Left ventricle myocardium inferior (tissue), 1 donor: ENCODE data around the gene SLC7A5. TPM values are rescaled to one million over a fixed set of nuclear protein-coding genes. Genes with fewer than 3 reads are reported as not detected.

Experiments
- DNase-seq: peaks from one replicate; pipeline ENCODE4 v3.0.0-alpha.2; 2020
- H3K27ac ChIP-seq: fragments of 200-600 bp; replicated peaks from 2 replicates; pipeline ENCODE4 v1.8.0; 2021
- H3K27me3 ChIP-seq: fragments of 200-600 bp; 2 replicates; pipeline ENCODE4 v1.8.0; 2021; ENCODE audit warnings: low read depth
- H3K36me3 ChIP-seq: fragments of 200-600 bp; 2 replicates; pipeline ENCODE4 v1.8.0; 2021
- H3K4me1 ChIP-seq: fragments of 200-600 bp; 2 replicates; pipeline ENCODE4 v1.8.0; 2021
- H3K4me3 ChIP-seq: fragments of 200-600 bp; 2 replicates; pipeline ENCODE4 v1.8.0; 2021; ENCODE audit warnings: mild to moderate bottlenecking, moderate library complexity
- H3K9me3 ChIP-seq: fragments of 200-600 bp; replicated peaks from 2 replicates; pipeline ENCODE4 v1.8.0; 2021
- intact Hi-C: fragments of 100-400 bp; cut with micrococcal nuclease; formaldehyde crosslinking; loops from one replicate; pipeline ENCODE4 v1.11.0; 2022
- total RNA-seq: library from RNA; stranded (reverse); fragmentation: NEBNext Ultra II Directional; extraction: Animal tissue kit (Norgen Biotek cat#: 25700); gene quantifications from one replicate; pipeline ENCODE4 v1.2.1, GENCODE V29; 2021
- TF ChIP-seq, protein P1 (sequence below): fragments of 200-600 bp; IDR thresholded peaks from 2 replicates; pipeline ENCODE4 v1.8.0; 2021; ENCODE audit warnings: antibody characterized with exemption, mild to moderate bottlenecking, borderline replicate concordance
- donor health status: DM: no; HTN: yes; CAD: no; lungs with severe emphysema.

Gene SLC7A5
- total RNA-seq, 1 donor from 2014 or later, result 4.6 TPM

DNA sequence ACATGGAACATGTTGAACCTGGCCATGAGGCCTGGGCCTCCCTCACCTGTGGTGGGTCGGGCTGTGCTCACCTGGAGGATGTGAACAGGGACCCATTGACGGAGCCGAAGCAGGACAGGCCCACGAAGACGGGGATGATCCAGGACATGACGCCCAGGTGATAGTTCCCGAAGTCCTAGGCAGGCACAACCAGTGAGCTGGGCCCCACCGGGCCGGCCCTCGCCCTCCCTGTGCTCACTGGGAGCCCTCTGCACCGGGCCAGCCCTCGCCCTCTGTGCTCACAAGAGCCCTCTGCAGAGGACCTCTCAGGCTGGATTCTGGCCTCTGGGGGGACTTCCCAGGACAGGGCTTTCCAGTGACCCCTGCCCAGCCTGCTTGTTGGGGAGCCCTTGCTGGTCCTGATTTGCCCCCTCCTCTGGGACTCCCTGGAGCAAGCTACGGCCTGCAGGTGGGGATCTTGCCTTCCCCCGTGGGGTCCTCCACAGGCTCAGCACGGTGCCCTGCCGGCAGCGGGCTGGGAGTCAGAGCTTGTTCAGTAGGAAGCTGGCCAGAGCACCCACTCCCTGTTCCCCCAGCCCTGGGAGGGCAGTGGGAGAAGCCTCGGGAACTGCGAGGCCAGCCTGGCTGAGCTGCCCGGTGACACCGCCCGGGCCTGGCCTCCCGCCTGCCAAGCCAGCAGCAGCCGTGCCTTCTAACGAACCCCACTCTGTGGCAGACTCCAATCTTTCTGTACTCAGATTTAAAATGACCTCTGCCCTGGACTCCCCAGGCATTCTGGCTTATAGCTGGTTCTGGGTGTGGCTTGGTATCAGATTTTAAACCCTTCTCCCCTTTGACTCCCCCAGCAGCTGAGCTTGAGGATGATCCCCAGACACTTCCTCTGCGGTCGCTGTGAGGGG, 30.4 kb downstream of the SLC7A5 start:
- peaks cover 4% of the 10 kb centered on the region for H3K36me3 ChIP-seq
- no peak overlapping the region for H3K4me3 ChIP-seq
- H3K27ac ChIP-seq, result no peak overlapping the region
- peaks cover 20% of the 10 kb centered on the region for H3K4me1 ChIP-seq
- TF ChIP-seq, protein P1, sequence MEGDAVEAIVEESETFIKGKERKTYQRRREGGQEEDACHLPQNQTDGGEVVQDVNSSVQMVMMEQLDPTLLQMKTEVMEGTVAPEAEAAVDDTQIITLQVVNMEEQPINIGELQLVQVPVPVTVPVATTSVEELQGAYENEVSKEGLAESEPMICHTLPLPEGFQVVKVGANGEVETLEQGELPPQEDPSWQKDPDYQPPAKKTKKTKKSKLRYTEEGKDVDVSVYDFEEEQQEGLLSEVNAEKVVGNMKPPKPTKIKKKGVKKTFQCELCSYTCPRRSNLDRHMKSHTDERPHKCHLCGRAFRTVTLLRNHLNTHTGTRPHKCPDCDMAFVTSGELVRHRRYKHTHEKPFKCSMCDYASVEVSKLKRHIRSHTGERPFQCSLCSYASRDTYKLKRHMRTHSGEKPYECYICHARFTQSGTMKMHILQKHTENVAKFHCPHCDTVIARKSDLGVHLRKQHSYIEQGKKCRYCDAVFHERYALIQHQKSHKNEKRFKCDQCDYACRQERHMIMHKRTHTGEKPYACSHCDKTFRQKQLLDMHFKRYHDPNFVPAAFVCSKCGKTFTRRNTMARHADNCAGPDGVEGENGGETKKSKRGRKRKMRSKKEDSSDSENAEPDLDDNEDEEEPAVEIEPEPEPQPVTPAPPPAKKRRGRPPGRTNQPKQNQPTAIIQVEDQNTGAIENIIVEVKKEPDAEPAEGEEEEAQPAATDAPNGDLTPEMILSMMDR, result no peak
- intact Hi-C loops, result no loop called here
- no peaks in the 10 kb centered on the region for H3K9me3 ChIP-seq
- no peaks in the 10 kb centered on the region for H3K27me3 ChIP-seq
- no peak for DNase-seq

DNA sequence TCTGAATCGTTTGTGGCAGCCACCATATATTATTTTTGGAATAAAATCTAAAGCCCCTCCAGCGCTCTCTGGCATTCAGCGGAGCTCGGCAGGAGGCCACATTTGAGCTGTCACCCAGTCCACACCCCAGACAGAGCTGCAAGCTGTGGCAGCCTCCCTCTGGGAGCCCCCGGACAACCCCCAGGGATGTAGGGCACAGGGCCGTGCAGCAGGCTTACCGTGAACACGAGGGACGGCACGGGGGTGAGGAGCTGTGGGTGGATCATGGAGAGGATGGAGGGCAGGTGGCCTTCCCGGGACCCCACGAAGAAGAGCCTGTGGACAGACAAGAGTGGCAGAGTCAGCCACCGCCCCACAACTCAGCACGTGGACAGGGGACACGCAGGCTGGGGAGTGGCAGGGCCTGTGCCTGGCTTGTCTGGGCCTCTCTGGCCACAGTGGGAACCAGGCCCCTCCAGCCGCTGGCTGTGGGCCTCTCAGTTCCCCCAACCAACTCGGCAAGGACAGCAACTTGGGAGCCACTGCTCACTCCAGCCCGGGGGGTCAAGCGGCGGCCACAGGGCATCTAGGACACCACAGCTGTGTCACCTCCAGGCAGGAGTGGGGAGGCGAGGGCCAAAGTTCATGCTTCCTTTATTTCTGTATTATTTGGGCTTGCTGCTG, 31.5 kb downstream of the SLC7A5 start:
- H3K9me3 ChIP-seq, result no peaks in the 10 kb centered on the region
- peaks cover 20% of the 10 kb centered on the region for H3K4me1 ChIP-seq
- TF ChIP-seq, protein P1, result no peak
- no peaks in the 10 kb centered on the region for H3K27me3 ChIP-seq
- no peak for DNase-seq
- H3K4me3 ChIP-seq, result no peak overlapping the region
- H3K36me3 ChIP-seq, result peaks cover 4% of the 10 kb centered on the region
- H3K27ac ChIP-seq, result peak overlapping the region; percentile 70
- intact Hi-C loops, result no loop called here

DNA sequence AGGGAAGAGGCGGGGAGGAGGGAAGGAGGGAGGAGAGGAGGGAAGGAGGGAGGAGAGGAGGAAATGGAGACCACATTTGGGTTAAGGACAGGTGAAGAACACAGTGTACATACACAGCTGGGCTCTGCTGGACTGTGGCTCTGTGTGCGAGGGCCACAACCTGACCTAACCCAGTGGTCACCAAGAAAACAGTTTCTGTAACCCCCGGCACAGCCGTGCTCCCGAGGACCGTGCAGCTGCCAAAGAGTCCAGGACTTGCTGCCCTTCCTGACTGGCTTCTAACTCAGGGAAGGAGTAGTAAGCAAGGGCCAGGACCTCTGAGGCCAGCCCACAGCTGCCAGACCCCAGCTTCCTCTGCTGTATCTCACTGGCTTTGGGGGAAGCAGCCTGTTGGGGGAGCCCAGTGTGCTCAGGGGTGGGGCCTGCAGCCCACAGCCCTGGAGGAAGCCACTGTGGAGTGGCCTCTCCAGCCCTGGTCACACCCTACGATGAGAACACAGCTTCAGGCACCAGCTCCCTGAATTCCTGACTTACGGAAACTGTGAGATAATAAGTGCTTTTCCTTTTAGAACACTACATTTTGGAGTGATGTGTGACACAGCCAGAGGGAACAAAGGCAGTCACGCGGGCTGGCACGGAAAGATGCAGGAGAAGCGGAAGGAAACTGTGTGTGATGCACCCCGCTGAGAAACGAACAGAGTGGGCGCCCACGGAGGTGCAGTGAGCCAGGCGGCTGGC, 32.3 kb downstream of the SLC7A5 start:
- peaks cover 4% of the 10 kb centered on the region for H3K36me3 ChIP-seq
- no peaks in the 10 kb centered on the region for H3K27me3 ChIP-seq
- peak; percentile 50 for DNase-seq
- intact Hi-C loops, result no loop called here
- TF ChIP-seq, protein P1, result no peak
- H3K4me1 ChIP-seq, result peaks cover 20% of the 10 kb centered on the region
- no peaks in the 10 kb centered on the region for H3K9me3 ChIP-seq
- H3K27ac ChIP-seq, result peak overlapping the region; percentile 70
- peak overlapping the region; percentile 6 for H3K4me3 ChIP-seq

DNA sequence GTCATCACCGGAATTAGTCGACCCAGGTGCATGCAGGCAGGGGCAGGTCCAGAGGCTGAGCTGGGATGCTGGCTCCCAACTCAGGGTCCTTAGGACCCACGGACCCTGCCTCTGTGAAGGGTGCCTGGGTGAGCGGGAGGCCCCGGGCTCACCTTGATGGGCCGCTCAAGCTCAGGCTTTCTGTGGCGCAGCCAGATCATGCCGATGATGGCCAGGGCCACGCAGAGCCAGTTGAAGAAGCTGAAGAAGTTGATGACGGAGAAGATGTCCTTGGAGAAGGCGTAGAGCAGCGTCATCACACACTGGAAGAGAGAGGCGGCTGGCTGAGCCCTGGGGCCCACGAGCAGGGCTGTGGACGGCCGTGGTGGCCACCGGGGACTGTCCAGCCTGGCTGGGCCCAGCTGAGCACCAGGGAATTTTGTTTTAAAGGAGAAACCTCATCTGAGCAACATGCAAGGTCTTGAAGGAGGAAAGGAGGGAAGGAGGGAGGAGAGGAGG, 32.9 kb downstream of the SLC7A5 start:
- Histone ChIP-seq H3K9me3 (no peaks in the 10 kb centered on the region), H3K27me3 (no peaks in the 10 kb centered on the region), H3K4me3 (peak overlapping the region; percentile 6), H3K36me3 (peaks cover 4% of the 10 kb centered on the region), H3K4me1 (peaks cover 20% of the 10 kb centered on the region), H3K27ac (peak overlapping the region; percentile 70)
- TF ChIP-seq, protein P1, result no peak
- intact Hi-C loops, result no loop called here
- no peak for DNase-seq

DNA sequence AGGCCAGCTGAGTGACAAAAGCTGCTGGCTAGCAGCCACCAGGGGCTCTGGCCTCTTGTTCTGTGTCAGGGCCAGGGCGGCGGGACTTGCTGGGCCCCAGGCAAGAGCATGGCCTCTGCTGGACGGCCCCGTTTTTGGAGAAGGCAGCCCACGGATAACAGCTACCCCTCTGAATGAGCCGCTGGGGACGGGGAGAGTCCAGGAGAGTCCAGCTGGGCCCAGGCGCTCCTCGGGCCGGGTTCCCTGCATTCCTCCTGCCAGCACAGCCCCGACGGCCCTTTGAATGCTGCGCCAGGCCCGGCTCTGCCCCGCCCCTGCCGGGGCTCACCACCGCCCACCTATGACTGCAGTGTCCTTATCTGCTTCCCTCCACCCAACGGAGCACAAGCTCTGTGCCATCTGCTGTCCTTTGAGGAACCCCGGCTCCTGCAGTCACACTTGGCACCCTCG, 33.4 kb downstream of the SLC7A5 start:
- Histone ChIP-seq H3K9me3 (no peaks in the 10 kb centered on the region), H3K4me1 (peaks cover 20% of the 10 kb centered on the region), H3K4me3 (no peak overlapping the region), H3K27me3 (no peaks in the 10 kb centered on the region), H3K36me3 (peaks cover 4% of the 10 kb centered on the region), H3K27ac (peak overlapping the region; percentile 70)
- intact Hi-C loops, result no loop called here
- TF ChIP-seq, protein P1, result no peak
- DNase-seq, result peak; percentile 62
